Forelimb muscle (tissue), 1 donor: ENCODE data around the gene PITPNM3. TPM values are rescaled to one million over a fixed set of nuclear protein-coding genes. Genes with fewer than 3 reads are reported as not detected.
"Not testable (repeated sequence)": the region's sequence is repeated elsewhere in the genome, so short reads cannot be mapped to it uniquely, and the experiment has no call there.

Source experiments
- DNase-seq: peaks from one replicate; pipeline ENCODE4 v3.0.0-alpha.2; 2013; ENCODE audit warnings: low read depth
- polyA plus RNA-seq: library from polyadenylated mRNA; unstranded; fragments of 120-200 nt; gene quantifications from one replicate; pipeline ENCODE4 v1.2.1, GENCODE V29; 2013; ENCODE audit not compliant: insufficient read length

PITPNM3 gene
- polyA plus RNA-seq, 1 donor = 6.7 TPM

GRCh38 chr17:6574687-6575595 lies 18.6 kb upstream of the PITPNM3 start:
- no peak for DNase-seq

- DNase-seq = no peak
Observed at GRCh38 chr17:6573982-6574686, 17.8 kb upstream of the PITPNM3 start.

GRCh38 chr17:6573495-6573894 lies 17.1 kb upstream of the PITPNM3 start:
- not testable (repeated sequence) for DNase-seq

GRCh38 chr17:6572972-6573370 lies 16.6 kb upstream of the PITPNM3 start:
- DNase-seq = no peak

- DNase-seq = no peak
Observed at GRCh38 chr17:6571452-6571781, 15.1 kb upstream of the PITPNM3 start.

- no peak for DNase-seq
Observed at GRCh38 chr17:6570731-6571451, 14.5 kb upstream of the PITPNM3 start.

GRCh38 chr17:6569370-6570285 lies 13.3 kb upstream of the PITPNM3 start:
- no peak for DNase-seq

GRCh38 chr17:6568184-6568758 lies 11.9 kb upstream of the PITPNM3 start:
- no peak for DNase-seq

GRCh38 chr17:6567528-6568183 lies 11.3 kb upstream of the PITPNM3 start:
- no peak for DNase-seq

GRCh38 chr17:6561446-6561845 lies 5.1 kb upstream of the PITPNM3 start:
- DNase-seq = no peak

GRCh38 chr17:6560496-6560895 lies 4.1 kb upstream of the PITPNM3 start:
- DNase-seq = no peak

- no peak for DNase-seq
Observed at GRCh38 chr17:6559753-6560215, 3.4 kb upstream of the PITPNM3 start.

GRCh38 chr17:6558932-6559752 lies 2.8 kb upstream of the PITPNM3 start:
- DNase-seq = no peak

- DNase-seq = no peak
Observed at GRCh38 chr17:6558276-6558675, 1.9 kb upstream of the PITPNM3 start.

- no peak for DNase-seq
Observed at GRCh38 chr17:6557040-6557438, 684 bp upstream of the PITPNM3 start.

- DNase-seq = no peak
Observed at GRCh38 chr17:6555331-6556120, 829 bp downstream of the PITPNM3 start.

- no peak for DNase-seq
Observed at GRCh38 chr17:6554871-6555330, 1.5 kb downstream of the PITPNM3 start.

- no peak for DNase-seq
Observed at GRCh38 chr17:6554342-6554741, 2.0 kb downstream of the PITPNM3 start.
